Left lung (tissue), 10 donors: ENCODE data around the gene NR1H3. TPM values are rescaled to one million over a fixed set of nuclear protein-coding genes. Genes with fewer than 3 reads are reported as not detected.

ENCODE experiments used
- ATAC-seq: fragments of 200-7000 bp; cut with Tn5 transposase; one replicate; pipeline ENCODE4 v1.9.1; 2020; ENCODE audit warnings: moderate library complexity
- DNase-seq, 4 donors: peaks; one replicate each; pipeline ENCODE4 v3.0.0-alpha.2; 2013 to 2020
- H3K27ac ChIP-seq, 2 donors: fragments of 200-600 bp; sonication (generic) in 1 of 2; one replicate each; pipeline versions ENCODE4 v1.5.0 to v1.8.0; 2020 to 2021
- H3K27me3 ChIP-seq, 2 donors: fragments of 200-600 bp; sonication (generic) in 1 of 2; one replicate each; pipeline versions ENCODE4 v1.5.0 to v1.8.0; 2020 to 2021
- H3K36me3 ChIP-seq, 2 donors: fragments of 200-600 bp; sonication (generic) in 1 of 2; one replicate each; pipeline versions ENCODE4 v1.5.0 to v1.8.0; 2020 to 2021
- H3K4me1 ChIP-seq, 2 donors: fragments of 200-600 bp; one replicate each; pipeline ENCODE4 v1.8.0; 2021
- H3K4me3 ChIP-seq, 2 donors: fragments of 200-600 bp; sonication (generic) in 1 of 2; one replicate each; pipeline versions ENCODE4 v1.5.0 to v1.8.0; 2020 to 2021; ENCODE audit warnings: mild to moderate bottlenecking in 1 of 2
- H3K9me3 ChIP-seq, 2 donors: fragments of 200-600 bp; sonication (generic) in 1 of 2; one replicate each; pipeline versions ENCODE4 v1.5.0 to v1.8.0; 2020 to 2021
- intact Hi-C, 2 donors: fragments of 100-400 bp; cut with DNase I; formaldehyde crosslinking; loops; one replicate each; pipeline versions ENCODE4 v1.11.2 to v1.14.2; 2022
- polyA plus RNA-seq, 6 donors: library from polyadenylated mRNA; unstranded; fragments of 120-200 nt; gene quantifications; one replicate each; pipeline ENCODE4 v1.2.1, GENCODE V29; 2013; ENCODE audit not compliant: insufficient read length in 6 of 6
- total RNA-seq, 2 donors: library from RNA; stranded (reverse); fragmentation: NEBNext Ultra II Directional; extraction: Animal tissue kit (Norgen Biotek cat#: 25700); gene quantifications; one replicate each; pipeline ENCODE4 v1.2.1, GENCODE V29; 2021
- TF ChIP-seq, protein P1 (sequence below), 2 donors: fragments of 200-600 bp; sonication (generic) in 1 of 2; IDR thresholded peaks; one replicate each; pipeline versions ENCODE4 v1.5.0 to v1.8.0; 2021; ENCODE audit warnings: antibody characterized with exemption in 2 of 2
- donor health status: DM: no; HTN: yes; CAD: no.
- donor health status: DM: no; HTN: no; CAD: no.

The NR1H3 gene
- total and polyA plus RNA-seq, 8 donors, result 39.7 to 66.9 (median 52.0) TPM

DNA sequence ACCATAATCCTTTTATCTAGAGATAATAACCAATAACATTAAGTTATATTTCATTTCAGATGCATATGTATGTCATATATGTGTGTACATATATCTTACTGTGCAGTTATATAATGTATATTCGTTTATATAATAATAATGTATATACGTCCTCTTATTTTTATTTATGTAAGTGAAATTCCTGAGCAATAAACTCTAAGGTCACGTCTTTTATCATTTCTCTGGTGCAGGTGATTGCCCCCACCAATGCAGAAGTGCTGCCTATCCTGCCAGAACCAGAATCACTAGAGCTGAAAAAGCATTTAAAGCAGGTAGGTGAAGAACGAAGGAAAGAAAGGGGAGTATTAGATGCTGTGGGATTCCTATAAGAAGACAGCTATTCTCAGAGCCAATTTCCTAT, 21.0 kb downstream of the NR1H3 start:
- H3K27me3 ChIP-seq, result no peaks in the 10 kb centered on the region
- no peaks in the 10 kb centered on the region for H3K9me3 ChIP-seq
- peaks cover 3 to 98% of the 10 kb centered on the region in 2 donors for H3K36me3 ChIP-seq
- H3K27ac ChIP-seq, result no peak overlapping the region
- peaks cover 0 to 6% of the 10 kb centered on the region in 2 donors for H3K4me1 ChIP-seq
- ATAC-seq (no peak), DNase-seq (no peak)
- TF ChIP-seq, protein P1, sequence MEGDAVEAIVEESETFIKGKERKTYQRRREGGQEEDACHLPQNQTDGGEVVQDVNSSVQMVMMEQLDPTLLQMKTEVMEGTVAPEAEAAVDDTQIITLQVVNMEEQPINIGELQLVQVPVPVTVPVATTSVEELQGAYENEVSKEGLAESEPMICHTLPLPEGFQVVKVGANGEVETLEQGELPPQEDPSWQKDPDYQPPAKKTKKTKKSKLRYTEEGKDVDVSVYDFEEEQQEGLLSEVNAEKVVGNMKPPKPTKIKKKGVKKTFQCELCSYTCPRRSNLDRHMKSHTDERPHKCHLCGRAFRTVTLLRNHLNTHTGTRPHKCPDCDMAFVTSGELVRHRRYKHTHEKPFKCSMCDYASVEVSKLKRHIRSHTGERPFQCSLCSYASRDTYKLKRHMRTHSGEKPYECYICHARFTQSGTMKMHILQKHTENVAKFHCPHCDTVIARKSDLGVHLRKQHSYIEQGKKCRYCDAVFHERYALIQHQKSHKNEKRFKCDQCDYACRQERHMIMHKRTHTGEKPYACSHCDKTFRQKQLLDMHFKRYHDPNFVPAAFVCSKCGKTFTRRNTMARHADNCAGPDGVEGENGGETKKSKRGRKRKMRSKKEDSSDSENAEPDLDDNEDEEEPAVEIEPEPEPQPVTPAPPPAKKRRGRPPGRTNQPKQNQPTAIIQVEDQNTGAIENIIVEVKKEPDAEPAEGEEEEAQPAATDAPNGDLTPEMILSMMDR (IDR thresholded peaks at IDR 0.05), result no peak
- H3K4me3 ChIP-seq, result no peak overlapping the region
- intact Hi-C loops, result no loop called here

DNA sequence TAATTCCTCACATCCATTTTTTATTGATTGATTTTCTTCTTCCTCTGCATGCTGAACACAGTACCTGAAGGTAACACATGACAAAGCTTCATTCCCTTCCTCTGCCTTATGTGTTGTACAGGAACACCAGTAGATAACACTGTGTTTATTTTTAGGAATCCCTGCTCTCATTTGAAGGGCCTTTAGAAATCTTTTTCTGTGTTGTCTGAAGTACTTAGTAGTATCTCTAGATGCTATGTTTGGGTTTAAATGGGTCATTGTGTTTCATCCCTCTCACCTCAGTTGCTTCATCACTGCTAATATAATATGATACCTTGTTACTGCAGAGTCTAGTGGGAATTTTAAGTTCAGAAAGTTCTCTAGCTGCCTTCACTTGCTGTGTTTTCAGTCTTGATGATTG, 22.3 kb downstream of the NR1H3 start:
- ATAC-seq (no peak), DNase-seq (no peak)
- Histone ChIP-seq H3K27me3 (no peaks in the 10 kb centered on the region), H3K4me3 (no peak overlapping the region), H3K27ac (no peak overlapping the region), H3K9me3 (no peaks in the 10 kb centered on the region), H3K4me1 (peaks cover 0 to 6% of the 10 kb centered on the region in 2 donors), H3K36me3 (peaks cover 0 to 100% of the 10 kb centered on the region in 2 donors)
- TF ChIP-seq, protein P1 (IDR thresholded peaks at IDR 0.05), result no peak
- intact Hi-C loops, result no loop called here

DNA sequence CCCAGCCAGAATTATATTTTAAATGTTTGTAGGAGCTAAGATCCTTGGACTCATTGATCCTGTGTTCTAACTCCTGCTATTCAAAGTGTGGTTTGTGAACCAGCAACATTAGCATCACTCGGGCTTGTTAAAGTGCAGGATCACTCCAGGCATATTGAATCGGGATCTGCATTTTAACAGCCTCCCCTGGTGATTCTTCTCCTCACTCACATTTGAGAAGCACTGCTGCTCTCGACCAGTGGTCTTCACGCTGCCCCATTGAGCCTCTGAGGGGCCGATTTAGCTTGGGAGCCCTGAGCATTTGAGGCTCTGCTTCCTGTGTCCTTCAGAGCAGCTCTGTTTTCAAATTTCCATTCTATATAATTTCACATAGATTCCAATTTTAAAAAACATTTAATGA, 23.1 kb downstream of the NR1H3 start:
- TF ChIP-seq, protein P1 (IDR thresholded peaks at IDR 0.05), result no peak
- DNase-seq (no peak), ATAC-seq (no peak)
- H3K4me1 ChIP-seq, result peaks cover 0 to 6% of the 10 kb centered on the region in 2 donors
- no peaks in the 10 kb centered on the region for H3K27me3 ChIP-seq
- no peaks in the 10 kb centered on the region for H3K9me3 ChIP-seq
- H3K36me3 ChIP-seq, result peaks cover 0 to 100% of the 10 kb centered on the region in 2 donors
- no peak overlapping the region for H3K4me3 ChIP-seq
- no peak overlapping the region for H3K27ac ChIP-seq
- intact Hi-C loops, result no loop called here

DNA sequence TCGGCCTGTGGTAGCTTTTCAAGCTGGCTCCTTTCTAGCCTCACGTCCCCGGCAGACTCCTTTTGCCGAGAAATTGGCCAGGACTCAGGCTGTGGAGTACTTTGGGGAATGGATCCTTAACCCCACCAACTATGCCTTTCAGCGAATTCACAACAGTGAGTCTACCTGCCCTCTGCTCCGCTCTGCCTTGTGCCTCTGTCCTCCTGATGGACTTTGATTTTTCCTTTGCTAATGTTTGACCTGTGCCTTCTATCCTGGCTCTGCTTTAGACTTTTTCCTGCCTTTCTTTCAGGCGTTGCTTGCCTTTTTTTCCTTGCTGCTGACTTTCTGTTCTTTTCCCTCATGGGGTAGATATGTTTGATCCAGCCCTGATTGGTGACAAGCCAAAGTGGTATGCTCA, 24.7 kb downstream of the NR1H3 start:
- Histone ChIP-seq H3K36me3 (peaks cover 0 to 100% of the 10 kb centered on the region in 2 donors), H3K4me3 (no peak overlapping the region), H3K27ac (no peak overlapping the region), H3K4me1 (peaks cover 0 to 6% of the 10 kb centered on the region in 2 donors), H3K9me3 (no peaks in the 10 kb centered on the region), H3K27me3 (no peaks in the 10 kb centered on the region)
- TF ChIP-seq, protein P1 (IDR thresholded peaks at IDR 0.05), result no peak
- ATAC-seq, result no peak
- intact Hi-C loops, result no loop called here
- no peak for DNase-seq

DNA sequence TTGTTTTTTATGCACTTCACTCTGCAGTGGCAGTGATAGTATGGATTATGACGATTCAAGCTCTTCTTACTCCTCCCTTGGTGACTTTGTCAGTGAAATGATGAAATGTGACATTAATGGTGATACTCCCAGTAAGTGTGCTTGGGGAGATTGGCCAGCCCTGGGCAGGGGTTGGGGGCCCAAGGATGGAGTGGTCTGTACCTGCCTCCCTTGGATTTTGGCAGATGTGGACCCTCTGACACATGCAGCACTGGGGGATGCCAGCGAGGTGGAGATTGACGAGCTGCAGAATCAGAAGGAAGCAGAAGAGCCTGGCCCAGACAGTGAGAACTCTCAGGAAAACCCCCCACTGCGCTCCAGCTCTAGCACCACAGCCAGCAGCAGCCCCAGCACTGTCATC, 26.4 kb downstream of the NR1H3 start:
- Histone ChIP-seq H3K9me3 (no peaks in the 10 kb centered on the region), H3K4me1 (no peaks in the 10 kb centered on the region), H3K27me3 (no peaks in the 10 kb centered on the region), H3K4me3 (no peak overlapping the region), H3K27ac (no peak overlapping the region), H3K36me3 (peaks cover 0 to 100% of the 10 kb centered on the region in 2 donors)
- intact Hi-C loops, result no loop called here
- DNase-seq (no peak), ATAC-seq (no peak)
- TF ChIP-seq, protein P1 (IDR thresholded peaks at IDR 0.05), result no peak
